Measurements from ENCODE around the gene FANCD2. TPM values are rescaled to one million over a fixed set of nuclear protein-coding genes. Genes with fewer than 3 reads are reported as not detected.
"Not testable (repeated sequence)": the region's sequence is repeated elsewhere in the genome, so short reads cannot be mapped to it uniquely, and the experiment has no call there.

The FANCD2 gene
- total RNA-seq, 1 donor from 2014 or later, result 3.8 TPM

DNA sequence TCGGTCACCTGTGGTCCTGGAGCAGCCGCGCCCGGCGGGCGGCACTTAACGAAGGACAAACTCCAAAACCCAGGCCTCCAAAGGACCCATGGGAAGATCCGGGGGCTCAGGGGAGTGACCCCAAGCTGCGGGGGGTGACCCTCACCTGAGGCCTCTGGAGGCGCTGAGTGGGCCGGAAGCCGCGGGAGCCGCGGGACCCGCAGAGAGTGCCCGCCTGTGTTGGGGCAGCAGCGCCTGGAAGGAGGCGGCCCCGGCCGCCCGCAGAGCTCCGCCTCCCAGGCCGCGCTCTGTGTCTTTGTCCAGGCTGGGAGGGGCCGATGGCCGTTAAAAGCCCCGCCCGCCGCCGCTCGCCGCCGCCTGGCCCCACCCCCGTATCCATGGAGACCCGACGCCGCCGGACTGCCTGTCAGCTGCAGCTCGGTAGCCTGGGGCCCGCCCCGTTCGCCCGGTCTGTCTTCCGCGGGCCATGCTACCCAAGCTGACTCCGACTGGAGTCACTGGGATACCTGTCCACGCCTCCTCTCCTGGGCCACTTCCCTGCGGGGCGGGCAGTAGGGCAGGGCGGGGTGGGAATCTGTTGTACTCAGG is 15.3 kb upstream of the FANCD2 start:
- ATAC-seq (peak; percentile 91), DNase-seq (ENCODE audit: low spot score) (peak; percentile 98)
- intact Hi-C loops (cut with DNase I), result no loop called here

DNA sequence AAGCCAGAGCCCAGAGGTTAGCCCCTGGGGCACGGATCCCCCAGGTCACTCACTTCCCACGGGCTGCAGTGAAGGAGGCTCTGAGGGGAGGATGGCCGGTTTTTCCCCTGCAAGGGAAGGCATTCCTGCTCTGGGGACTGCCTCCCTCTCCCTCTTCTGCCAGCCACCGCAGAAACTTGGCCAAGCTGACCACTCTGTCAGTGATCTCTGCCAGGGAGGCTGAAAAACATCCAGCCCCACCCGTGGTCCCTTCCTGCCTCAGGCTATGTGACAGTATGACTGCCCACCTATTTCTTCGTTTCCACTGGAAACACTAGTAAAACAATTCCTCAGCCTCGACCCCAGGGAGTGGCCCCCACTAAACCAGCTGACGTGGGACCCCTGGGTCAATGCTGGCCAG is 14.6 kb upstream of the FANCD2 start:
- intact Hi-C loops (cut with DNase I), result no loop called here

DNA sequence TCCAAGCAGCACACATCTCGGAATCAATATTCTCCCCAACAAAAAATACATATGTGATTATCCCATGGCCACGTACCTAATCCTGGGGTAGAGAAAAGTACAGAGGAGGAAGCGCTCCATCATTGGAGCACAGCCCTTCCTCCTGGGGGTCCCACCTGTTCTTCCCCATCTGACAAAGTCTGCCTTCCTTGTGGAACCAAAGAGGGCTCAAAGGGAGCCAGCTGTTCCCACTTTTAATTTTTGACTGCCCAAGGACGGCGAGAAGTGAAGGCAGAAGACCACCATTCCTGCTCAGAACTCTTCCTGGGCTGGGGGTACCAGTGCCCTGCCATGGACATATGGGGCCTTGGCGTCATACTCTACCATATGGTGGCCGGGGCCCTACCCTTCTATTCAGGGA is 14.1 kb upstream of the FANCD2 start:
- DNase-seq (ENCODE audit: low spot score), result no peak
- ATAC-seq, result no peak
- intact Hi-C loops (cut with DNase I), result no loop called here

More for the DNA sequence above, 14.6 kb upstream of the FANCD2 start:
- ATAC-seq (no peak), DNase-seq (ENCODE audit: low spot score) (no peak)

DNA sequence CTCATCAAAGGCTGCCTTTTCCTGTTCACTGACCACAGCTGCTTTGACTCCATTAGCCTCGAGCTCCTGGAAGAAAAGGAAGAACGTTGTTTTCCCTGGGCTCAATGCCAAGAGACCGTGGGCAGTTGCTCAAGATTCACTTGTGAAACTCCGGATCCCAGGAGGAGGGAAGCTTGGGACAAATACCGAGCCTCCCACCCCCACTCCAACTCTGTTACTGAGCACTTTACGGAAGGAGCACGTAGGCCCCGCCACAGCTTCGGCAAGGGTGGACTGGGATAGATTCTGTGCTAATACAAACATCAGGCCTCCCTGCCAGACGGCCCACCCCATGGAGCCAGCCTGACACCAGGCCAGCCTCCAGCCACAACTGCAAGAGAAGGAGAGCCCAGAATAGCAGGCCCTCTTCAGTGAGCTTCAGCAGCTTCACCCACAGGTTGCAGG is 10.8 kb upstream of the FANCD2 start:
- peak; percentile 96 for DNase-seq (ENCODE audit: low spot score)
- intact Hi-C loops (cut with DNase I), result no loop called here

DNA sequence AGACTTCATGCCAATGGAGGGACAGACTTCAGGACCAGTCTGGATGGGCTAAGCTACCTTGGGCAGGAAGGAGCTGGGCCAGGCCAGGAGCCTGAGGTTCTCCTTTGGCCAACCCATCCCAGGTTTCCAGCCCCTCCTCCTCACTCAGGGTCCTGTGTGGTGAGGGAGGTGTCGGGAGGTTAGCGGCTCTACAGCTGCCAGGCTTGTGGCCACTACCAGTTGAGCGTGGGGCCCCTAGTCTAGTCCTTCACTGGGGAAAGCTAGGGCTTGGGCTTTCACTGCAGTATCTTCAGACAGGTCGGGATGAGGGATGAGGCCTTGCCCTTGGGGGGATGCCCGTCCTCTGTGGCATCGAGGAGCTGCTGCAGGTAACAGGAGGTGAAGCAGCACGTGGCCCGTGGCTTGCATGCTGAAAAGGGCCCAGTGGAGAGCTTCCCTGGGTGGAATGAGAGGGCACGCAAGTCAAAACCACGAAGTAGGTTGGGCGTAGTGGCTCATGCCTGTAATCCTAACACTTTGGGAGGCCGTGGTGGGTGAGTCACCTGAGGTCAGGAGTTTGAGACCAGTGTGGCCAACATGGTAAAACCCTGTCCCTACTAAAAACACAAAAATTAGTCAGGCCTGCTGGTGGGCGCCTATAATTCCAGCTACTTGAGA is 8.5 kb upstream of the FANCD2 start:
- no peak for DNase-seq (ENCODE audit: low spot score)

More for the DNA sequence above, 10.8 kb upstream of the FANCD2 start:
- ATAC-seq, result peak; percentile 88

DNA sequence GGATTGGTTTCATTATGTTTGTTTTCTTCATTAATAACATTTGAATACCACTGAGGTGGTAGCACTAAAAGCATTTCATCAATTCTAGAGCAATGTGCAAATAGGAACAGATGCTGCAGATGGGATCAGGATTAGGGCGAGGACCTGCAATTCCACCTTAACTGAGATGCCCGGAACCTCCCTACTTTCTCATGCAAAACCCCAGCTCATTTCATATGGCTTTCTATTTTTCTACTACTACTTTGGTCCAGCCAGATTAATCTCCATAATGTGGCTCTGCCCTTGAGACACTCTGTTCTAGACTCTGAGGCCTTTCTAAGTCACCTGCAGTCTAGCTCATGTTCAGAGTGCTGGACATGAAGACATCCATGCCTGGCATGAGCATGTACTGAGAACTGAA is 7.4 kb upstream of the FANCD2 start:
- intact Hi-C loops (cut with DNase I); DNase-seq (ENCODE audit: low spot score); ATAC-seq: not testable (repeated sequence)

More for the DNA sequence above, 8.5 kb upstream of the FANCD2 start:
- ATAC-seq, result no peak
- intact Hi-C loops (cut with DNase I), result no loop called here

DNA sequence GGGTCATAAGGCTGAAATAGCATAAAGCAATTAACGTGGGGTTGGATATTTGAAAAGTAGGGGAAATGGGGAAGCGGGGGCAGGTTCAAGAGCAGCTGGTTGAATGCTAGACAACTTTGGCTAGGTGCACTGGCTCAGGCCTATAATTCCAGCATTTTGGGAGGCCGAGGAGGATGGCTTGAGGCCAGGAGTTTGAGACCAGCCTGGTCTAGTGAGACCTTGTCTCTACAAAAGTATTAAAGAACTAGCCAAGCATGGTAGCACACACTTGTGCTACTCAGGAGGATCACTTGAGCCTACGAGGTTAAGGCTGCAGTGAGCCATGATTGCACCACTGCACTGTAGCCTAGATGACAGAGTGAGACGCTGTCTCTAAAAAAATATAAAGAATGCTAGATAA is 6.9 kb upstream of the FANCD2 start:
- ATAC-seq, result no peak
- no peak for DNase-seq (ENCODE audit: low spot score)
- intact Hi-C loops (cut with DNase I), result no loop called here

DNA sequence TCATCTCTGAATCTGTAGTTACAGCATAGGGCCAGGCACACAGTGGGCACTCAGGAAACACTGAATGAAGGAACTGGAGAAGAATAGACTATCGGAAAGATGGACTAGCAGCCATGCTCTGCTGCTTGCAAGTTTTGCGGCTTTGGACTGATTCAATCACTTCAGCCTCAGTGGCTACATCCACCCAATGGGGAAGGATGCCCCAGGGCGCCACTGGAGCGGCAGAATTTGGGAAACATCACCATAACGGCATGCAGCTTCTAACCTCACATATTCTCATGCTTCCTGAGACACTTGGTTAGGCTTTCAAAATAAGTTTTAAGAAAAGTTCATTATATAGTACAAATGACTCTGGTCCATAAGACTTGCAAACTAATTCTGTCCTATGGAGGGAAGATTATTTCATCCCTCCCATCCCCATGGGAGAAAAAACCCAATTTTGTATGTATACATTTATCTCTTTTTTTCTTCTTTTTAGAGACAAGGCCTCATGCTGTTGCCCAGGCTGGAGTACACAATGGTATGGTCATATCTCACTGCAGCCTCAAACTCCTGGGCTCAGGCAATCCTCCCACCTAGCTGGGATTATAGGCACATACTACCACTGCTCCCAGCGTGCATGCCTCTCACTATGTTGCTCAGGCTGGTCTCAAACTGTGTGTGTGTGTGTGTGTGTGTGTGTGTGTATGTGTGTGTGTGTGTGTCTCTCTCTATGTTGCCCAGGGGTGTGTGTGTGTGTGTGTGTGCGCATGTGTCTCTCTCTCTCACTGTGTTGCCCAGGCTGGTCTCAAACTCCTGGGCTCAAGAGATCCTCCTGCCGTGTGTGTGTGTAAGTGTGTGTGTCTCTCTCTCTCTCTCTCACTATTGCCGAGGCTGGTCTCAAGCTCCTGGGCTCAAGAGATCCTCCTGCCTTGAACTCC is 4.1 kb upstream of the FANCD2 start:
- DNase-seq (ENCODE audit: low spot score) (no peak), ATAC-seq (no peak)
- intact Hi-C loops (cut with DNase I), result no loop called here

DNA sequence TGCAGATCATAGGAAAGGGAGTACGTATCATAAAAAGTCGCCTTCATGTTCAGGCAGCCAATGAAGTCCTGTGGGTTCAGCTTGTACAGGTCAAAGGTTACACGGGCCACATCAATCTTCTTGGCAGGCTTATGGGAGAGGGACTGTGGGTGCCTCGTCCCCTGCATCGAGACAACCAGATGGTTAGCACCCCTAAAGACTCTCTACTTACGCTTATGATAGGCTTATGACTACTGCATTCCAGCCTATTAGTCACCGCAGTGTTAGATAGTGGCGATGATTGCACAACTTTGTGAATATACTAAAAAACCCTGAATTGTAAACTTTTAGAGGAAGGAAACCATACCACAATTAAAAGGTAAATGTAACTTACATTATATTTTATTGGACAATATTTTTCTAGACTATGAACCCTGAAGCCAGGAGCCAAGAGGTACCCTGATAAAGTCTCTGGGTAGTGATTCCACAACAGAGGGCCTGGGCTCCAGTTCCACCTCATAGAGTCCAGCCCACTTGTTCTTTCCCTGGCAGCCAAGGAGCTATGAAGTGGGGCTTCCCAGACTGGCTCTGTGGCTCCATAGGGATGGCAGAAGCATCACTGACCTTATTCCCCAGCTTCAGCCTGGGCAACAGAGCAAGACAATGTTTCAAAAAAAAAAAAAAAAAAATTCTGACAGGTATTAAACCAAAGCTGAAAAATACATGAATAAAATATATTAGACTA is 2.5 kb upstream of the FANCD2 start:
- intact Hi-C loops (cut with DNase I), result no loop called here
- ATAC-seq, result no peak
- DNase-seq (ENCODE audit: low spot score), result no peak

DNA sequence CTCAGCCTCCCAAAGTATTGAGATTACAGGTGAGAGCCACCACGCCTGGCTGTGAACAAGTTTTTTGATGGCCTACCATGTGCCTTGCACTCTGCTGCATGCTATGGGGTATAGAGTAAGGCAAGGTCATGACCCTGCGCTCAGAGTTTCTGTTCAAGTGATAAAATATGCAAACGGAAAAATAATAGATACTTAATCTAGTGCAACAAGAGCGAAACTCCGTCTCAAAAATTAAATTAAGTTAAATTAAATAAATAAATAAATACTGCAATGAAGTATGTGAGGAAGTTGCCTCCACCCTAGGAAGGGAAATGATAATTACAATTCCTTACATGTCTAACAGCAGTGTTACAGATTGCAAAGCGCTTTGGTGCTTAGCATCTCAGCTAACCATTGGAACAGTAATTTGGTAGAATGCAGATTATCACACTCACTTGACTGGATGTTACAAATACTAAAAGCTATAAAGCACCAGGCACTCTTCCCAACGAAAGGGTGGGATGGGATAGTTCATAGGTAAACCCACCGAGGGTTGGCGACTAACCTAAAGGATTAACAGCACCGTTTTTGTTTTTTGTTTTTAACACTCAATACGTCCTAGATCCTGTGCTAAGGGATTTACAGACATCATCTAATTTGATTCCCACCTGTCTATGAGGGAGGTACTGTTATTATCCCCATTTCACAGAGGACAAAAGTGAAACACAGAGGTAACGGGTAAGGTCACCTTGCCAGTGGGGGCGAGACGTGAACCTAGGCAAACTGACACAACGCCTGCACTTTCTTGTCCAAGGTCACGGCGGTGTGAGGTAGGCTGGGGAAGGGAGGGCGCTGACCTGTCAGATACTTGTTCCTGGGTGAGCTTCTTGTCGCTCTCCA is 793 bp upstream of the FANCD2 start:
- ATAC-seq (no peak), DNase-seq (ENCODE audit: low spot score) (no peak)
- intact Hi-C loops (cut with DNase I), result no loop called here

DNA sequence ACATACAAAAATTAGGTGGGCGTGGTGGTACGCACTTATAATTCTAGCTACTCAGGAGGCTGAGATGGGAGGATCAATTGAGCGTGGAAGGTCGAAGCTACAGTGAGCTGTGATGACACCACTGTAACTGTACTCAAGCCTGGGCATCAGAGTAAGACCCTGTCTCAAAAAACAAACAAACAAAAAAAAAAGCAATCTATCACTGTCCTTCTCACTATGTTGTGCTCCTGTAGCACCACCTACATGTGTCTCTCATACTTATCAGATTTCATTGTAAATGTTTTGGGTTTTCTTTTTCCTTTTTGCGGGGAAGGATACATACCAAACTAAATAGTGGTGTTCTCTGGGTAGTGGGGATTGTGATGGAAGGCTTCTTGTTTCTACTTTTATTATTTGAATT is 14.8 kb downstream of the FANCD2 start:
- DNase-seq (ENCODE audit: low spot score) (no peak), ATAC-seq (no peak)
- intact Hi-C loops (cut with DNase I), result no loop called here

DNA sequence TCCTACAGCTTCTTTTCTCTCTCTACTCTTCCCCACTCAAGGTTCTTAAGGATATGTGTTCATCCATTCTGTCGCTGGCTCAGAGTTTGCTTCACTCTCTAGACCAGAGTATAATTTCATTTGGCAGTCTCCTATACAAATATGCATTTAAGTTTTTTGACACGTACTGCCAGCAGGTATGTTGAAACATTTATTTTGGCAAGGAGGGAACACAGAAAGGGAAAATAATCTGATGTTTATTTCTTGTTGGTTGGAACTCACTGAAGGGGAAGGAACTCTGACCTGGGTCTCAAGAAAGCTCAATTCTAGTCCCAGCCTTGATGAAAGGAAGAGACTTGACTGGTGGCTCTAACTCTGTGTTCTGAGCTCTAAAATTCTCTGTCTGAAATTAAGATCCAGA is 21.6 kb downstream of the FANCD2 start:
- no peak for ATAC-seq
- DNase-seq (ENCODE audit: low spot score), result no peak
- intact Hi-C loops (cut with DNase I), result no loop called here

DNA sequence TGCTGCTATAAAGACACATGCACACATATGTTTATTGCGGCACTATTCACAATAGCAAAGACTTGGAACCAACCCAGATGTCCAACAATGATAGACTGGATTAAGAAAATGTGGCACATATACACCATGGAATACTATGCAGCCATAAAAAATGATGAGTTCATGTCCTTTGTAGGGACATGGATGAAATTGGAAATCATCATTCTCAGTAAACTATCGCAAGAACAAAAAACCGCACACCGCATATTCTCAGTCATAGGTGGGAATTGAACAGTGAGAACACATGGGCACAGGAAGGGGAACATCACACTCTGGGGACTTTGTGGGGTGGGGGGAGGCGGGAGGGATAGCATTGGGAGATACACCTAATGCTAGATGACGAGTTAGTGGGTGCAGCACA is 26.8 kb downstream of the FANCD2 start:
- ATAC-seq, result not testable (repeated sequence)

DNA sequence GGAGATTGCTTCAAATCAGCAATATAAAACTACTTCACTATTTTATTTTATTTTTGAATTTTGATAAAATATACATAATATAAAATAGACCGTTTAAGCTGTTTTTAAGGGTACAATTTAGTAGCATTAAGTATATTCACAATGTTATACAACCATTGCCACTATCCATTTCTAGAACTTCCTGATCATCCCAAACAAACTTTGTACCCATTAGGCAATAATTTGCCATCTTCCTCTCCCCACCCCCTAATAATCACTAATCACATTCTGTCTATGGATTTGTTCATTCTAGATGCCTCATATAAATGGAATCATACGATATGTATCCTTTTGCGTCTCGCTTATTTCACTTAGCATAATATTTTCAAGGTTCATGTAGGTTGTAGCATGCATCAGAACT is 28.9 kb downstream of the FANCD2 start:
- intact Hi-C loops (cut with DNase I), result no loop called here
- DNase-seq (ENCODE audit: low spot score) (no peak), ATAC-seq (no peak)

More for the DNA sequence above, 26.8 kb downstream of the FANCD2 start:
- intact Hi-C loops (cut with DNase I); DNase-seq (ENCODE audit: low spot score): not testable (repeated sequence)

DNA sequence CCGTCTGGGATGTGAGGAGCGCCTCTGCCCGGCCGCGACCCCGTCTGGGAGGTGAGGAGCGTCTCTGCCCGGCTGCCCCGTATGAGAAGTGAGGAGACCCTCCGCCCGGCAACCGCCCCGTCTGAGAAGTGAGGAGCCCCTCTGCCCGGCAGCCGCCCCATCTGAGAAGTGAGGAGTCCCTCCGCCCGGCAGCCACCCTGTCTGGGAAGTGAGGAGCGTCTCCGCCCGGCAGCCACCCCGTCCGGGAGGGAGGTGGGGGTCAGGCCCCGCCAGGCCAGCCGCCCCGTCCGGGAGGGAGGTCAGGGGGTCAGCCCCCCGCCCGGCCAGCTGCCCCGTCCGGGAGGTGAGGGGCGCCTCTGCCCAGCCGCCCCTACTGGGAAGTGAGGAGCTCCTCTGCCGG is 43.8 kb downstream of the FANCD2 start:
- intact Hi-C loops (cut with DNase I); DNase-seq (ENCODE audit: low spot score); ATAC-seq: not testable (repeated sequence)

DNA sequence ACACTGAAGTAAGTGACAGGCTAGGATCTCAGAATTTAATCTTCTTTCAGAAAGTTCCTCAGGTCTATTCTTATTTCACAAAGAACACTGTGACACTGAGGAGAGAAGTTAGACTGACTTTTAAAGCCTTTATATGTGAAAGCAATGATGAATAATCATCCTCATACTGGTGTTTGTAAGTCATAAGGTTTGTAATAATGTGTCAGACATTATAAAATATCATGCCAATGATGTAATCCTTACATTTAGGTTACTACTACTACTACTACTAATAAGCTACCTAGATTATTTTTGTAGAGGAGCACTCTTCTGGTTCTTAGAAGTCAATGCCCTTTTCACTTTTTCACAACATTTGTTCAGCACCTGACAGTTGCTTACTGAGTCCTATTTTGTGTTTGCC is 48.4 kb downstream of the FANCD2 start:
- DNase-seq (ENCODE audit: low spot score) (no peak), ATAC-seq (no peak)
- intact Hi-C loops (cut with DNase I), result no loop called here

DNA sequence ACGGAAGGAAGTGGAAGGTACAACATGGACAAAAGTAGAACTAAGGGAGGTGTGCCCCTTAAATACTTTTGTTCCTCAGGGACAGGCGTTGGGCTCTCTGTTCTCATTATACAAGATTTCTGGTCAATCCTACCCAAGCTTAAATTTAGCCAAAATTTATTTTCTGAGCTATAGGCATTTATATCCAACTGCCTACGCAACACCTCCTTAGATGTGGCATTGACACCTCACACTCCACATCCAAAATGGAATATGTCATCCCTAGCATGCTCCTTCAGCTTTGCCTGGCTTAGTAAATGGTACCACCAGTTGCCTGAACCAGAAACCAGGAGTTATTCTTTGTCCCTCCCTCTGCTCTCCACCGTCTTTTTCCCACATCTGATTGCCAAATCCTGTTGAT is 55.6 kb downstream of the FANCD2 start:
- ATAC-seq, result no peak
- DNase-seq (ENCODE audit: low spot score), result no peak
- intact Hi-C loops (cut with DNase I), result no loop called here

DNA sequence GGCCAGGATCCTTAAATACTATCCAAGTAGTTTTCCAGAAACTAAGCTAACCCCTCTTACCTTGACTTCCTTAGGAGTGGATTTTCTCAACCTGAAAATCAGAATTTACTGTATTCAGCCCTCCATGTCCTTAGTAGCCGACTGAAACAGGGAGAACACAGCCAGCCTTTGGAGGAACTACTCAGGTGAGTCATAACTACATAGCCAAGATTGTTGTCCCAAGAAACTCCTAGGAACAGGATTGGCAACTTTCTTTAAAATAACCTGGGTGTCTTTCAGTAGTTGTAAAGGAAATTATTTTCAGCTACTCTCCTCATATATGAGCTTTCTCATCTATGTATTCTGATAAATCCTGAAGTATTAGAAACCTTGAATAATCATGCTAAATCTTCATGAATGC is 59.5 kb downstream of the FANCD2 start:
- ATAC-seq, result no peak
- no peak for DNase-seq (ENCODE audit: low spot score)
- intact Hi-C loops (cut with DNase I), result no loop called here
